NCI-H2196 treated with DMSO at 0.1 percent for 48 hours (cell line): ENCODE data around the gene TIMM8A.
"Not testable (repeated sequence)": the region's sequence is repeated elsewhere in the genome, so short reads cannot be mapped to it uniquely, and the experiment has no call there.

ENCODE experiments used
- DNase-seq: peaks from one replicate; lab custom pipeline; 2025; ENCODE audit not compliant: unreplicated experiment; lab: John Stamatoyannopoulos, UW

TIMM8A gene

DNA sequence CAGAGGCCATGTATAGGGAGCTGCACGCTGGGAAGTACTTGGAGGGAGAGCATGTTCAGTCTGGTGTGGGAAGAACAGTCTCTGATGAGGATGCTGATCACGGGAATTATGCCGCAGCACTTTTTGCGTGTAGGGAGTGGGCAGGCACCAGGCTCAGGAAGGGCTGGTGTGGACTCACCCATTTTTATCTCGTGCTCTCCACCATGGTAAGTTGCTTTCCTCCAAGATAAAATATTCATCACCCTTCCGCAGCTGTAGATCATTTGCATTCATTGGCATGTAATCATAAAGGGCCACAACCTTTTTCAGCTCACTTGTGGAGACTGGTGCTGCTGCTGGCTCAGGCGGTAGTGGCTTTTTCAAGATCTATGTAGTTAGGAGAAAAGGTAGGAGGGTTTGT, 11.8 kb upstream of the TIMM8A start:
- no peak for DNase-seq

GRCh38 chrX:101359966-101360365, 11.4 kb upstream of the TIMM8A start:
- DNase-seq: no peak

GRCh38 chrX:101357166-101357795, 8.7 kb upstream of the TIMM8A start:
- DNase-seq: no peak

DNA sequence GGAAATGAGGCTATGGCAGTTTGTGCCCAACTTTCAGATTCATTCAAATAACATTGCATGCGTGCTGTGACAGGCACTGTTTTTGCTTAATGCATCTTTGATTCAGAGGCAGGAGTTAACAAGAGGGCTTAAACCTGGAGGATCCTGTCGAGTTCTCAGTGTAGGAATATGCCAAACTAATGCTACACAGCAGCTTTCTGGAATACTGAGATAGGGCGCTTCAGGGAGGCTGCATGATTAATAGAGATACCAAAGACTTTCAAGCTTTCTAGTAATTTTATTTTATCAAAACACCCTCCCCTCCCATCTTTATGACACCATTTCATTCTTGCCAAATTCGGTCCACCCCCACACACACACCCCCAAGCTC, 636 bp upstream of the TIMM8A start:
- DNase-seq: no peak

- DNase-seq: no peak
Measured at GRCh38 chrX:101347859-101348451, 587 bp downstream of the TIMM8A start.

GRCh38 chrX:101337776-101338271, 10.7 kb downstream of the TIMM8A start:
- no peak for DNase-seq

- DNase-seq: not testable (repeated sequence)
Measured at GRCh38 chrX:101334310-101334709, 14.2 kb downstream of the TIMM8A start.

GRCh38 chrX:101326600-101326999, 21.9 kb downstream of the TIMM8A start:
- not testable (repeated sequence) for DNase-seq

GRCh38 chrX:101303790-101304189, 44.8 kb downstream of the TIMM8A start:
- no peak for DNase-seq
